ENCODE results near the gene MUS81. TPM values are rescaled to one million over a fixed set of nuclear protein-coding genes. Genes with fewer than 3 reads are reported as not detected.

MUS81 gene, protein sequence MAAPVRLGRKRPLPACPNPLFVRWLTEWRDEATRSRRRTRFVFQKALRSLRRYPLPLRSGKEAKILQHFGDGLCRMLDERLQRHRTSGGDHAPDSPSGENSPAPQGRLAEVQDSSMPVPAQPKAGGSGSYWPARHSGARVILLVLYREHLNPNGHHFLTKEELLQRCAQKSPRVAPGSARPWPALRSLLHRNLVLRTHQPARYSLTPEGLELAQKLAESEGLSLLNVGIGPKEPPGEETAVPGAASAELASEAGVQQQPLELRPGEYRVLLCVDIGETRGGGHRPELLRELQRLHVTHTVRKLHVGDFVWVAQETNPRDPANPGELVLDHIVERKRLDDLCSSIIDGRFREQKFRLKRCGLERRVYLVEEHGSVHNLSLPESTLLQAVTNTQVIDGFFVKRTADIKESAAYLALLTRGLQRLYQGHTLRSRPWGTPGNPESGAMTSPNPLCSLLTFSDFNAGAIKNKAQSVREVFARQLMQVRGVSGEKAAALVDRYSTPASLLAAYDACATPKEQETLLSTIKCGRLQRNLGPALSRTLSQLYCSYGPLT
- 57.2 and 71.8 TPM in 2 replicates for total RNA-seq

DNA sequence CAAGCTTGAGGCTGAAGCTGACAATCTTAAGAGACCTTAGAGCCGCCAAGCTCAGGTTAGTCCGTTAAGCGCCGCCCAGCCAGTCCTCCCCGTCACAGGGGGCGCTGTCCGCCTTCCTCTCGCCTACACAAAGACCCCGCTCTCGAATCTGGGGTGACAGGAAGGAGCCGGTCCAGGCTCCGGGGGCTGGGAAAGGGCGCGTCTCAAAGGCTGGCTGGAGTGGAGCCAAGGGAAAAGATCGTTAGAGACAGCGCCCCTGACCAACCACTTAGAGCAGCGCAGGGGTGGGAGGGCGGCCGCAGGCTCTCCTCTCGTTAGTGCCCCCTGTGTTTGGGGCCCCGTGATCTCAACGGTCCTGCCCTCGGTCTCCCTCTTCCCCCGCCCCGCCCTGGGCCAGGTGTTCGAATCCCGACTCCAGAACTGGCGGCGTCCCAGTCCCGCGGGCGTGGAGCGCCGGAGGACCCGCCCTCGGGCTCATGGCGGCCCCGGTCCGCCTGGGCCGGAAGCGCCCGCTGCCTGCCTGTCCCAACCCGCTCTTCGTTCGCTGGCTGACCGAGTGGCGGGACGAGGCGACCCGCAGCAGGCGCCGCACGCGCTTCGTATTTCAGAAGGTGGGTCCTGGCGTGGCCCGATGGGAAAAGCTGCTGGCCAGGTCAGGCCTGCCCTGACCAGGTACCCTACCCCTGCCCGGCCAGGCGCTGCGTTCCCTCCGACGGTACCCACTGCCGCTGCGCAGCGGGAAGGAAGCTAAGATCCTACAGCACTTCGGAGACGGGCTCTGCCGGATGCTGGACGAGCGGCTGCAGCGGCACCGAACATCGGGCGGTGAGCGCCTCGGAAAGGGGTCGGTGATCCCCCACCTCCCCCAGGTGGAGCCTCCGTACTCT lies at the start of gene MUS81:
MUS81 (plus strand) TSS at position 156 of the 887 bp plus-strand sequence; CDS start at position 477, 321 bp downstream.
- TF ChIP-seq, protein P1, sequence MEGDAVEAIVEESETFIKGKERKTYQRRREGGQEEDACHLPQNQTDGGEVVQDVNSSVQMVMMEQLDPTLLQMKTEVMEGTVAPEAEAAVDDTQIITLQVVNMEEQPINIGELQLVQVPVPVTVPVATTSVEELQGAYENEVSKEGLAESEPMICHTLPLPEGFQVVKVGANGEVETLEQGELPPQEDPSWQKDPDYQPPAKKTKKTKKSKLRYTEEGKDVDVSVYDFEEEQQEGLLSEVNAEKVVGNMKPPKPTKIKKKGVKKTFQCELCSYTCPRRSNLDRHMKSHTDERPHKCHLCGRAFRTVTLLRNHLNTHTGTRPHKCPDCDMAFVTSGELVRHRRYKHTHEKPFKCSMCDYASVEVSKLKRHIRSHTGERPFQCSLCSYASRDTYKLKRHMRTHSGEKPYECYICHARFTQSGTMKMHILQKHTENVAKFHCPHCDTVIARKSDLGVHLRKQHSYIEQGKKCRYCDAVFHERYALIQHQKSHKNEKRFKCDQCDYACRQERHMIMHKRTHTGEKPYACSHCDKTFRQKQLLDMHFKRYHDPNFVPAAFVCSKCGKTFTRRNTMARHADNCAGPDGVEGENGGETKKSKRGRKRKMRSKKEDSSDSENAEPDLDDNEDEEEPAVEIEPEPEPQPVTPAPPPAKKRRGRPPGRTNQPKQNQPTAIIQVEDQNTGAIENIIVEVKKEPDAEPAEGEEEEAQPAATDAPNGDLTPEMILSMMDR (conservative IDR thresholded peaks at IDR 0.05; ENCODE audit: low read depth, low read length) = peak; percentile 88
- DNase-seq (ENCODE audit: low read depth) = peak; percentile 87

DNA sequence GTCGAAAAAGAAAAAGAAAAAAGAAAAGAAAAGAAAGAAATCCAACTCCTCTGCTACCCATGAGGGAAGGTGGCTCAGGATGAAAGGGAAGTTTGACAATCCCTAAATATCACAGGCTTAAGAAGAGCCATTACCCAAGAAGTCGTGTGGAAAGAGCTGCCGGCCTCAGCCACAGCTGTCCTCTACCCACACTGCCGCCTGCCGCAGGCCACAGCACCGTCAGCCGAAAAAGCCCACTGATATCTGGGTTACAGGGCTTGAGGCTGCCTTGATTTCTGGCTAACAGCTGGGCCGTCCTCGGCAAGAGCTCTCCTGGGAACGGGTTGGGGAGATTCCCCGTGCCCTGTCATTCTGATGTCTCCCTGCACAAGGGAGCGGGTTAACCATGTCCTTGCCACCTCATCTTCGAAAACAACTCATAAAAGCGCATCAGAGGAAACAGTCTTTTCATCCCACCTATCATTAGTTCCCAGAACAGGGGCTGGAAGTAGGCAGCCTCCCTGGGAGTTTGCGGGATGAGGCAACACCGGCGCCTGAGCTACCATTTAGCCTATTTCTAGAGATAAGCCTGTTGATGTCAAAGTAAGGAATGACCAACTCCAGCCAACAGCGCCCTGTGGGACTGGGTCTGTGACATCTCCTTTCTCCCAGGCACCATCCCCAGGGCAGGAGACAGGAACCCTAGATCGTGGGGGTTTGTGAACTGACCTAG lies 48.3 kb upstream of the MUS81 start:
- no peak overlapping the region for H3K4me3 ChIP-seq (ENCODE audit: low read depth, low read length)
- DNase-seq (ENCODE audit: low read depth) = no peak
- TF ChIP-seq, protein P1 (conservative IDR thresholded peaks at IDR 0.05; ENCODE audit: low read depth, low read length) = no peak

More for the DNA sequence above, at the start of gene MUS81:
- H3K4me3 ChIP-seq (ENCODE audit: low read depth, low read length) = peak within 1 kb of the TSS; percentile 98

DNA sequence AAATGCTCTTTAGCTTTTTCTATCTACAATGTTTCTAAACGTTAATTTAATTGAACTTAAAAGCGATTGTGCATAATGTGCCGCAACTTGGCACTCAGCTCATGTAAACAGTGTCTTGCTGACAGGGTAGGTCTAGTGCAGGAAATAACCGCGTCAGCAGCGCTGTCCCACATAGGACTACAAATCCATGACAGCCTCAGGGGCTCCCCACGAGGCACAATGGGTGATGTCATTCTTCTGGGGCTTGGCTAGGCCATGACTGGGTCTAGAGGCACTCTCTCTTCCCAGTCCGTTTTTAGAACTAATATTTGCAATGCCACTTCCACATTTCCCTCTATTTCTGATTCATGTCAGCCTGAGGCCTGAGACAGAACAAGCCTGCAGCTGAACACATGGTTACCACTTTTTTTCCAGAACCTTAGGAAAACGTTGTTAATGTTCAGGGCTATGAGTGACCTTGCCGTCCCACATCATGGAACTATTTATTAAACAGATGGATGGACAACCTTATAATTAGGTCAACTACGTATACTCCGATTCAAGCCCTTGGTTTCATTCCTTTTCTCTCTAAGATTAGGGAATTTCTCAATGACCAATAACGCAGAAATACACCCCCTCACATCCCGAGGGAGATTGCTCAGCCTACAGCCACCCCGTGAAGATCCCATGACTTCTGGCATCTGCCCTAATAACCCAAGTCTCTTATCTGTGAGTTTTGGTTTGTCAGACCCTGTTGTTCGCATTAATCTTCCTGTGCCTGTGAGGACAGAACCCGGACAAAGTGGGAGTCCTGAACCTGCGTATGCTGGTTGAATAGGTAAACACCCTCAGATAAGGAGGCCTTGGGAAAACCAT lies 45.9 kb upstream of the MUS81 start:
- DNase-seq (ENCODE audit: low read depth) = no peak
- H3K4me3 ChIP-seq (ENCODE audit: low read depth, low read length) = no peak overlapping the region
- TF ChIP-seq, protein P1 (conservative IDR thresholded peaks at IDR 0.05; ENCODE audit: low read depth, low read length) = no peak

DNA sequence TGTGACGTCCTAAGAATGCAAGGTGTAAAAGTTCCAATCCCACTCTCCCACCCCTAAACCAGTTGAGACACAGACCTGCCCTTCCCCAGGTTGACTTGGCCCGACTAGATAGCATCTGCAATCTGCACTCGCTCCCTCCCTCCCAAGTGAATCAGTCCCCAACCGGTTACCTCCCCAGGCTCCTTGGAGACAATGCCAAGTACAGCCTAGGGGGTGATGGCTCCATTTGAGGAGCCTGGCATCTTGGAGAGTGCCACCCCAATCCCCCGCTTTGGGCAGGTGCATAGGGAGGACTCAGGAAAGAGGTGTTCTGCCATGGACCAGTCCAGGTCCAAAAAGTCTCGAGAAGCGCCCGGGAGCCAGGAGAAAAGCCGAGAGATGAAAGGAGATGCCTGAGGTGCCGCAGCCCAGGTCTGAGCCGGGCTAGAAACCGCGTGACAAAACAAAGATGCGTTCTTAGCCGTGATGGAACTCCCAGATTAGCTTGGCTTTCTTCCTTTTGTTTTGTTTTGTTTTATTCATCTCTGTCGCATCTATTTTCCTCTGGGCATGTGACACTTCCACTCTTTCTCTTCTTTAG lies 45.2 kb upstream of the MUS81 start:
- TF ChIP-seq, protein P1 (conservative IDR thresholded peaks at IDR 0.05; ENCODE audit: low read depth, low read length) = no peak

DNA sequence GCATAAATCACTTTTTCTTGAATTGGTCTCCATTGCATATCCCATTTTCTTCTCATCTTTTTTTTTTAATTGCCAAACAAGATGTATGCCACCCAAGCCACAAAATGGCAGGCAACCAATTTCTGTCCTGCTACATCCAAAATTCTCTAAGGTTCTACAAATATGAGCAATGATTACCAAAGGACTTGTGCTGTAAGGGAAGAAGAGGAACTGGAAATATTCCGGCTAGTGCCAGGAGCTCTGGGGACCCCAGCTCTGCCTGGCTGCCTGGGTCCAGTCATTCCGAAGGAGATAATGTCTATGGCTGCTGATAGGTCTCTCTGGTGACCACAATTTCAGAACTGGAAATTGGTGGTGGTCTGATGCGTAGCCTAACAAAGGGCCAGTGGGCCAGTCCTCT lies 43.5 kb upstream of the MUS81 start:
- DNase-seq (ENCODE audit: low read depth) = no peak
- no peak overlapping the region for H3K4me3 ChIP-seq (ENCODE audit: low read depth, low read length)
- TF ChIP-seq, protein P1 (conservative IDR thresholded peaks at IDR 0.05; ENCODE audit: low read depth, low read length) = no peak

More for the DNA sequence above, 45.2 kb upstream of the MUS81 start:
- H3K4me3 ChIP-seq (ENCODE audit: low read depth, low read length) = no peak overlapping the region
- DNase-seq (ENCODE audit: low read depth) = no peak
